C4-2B (cell line): ENCODE data around the gene CSH2.
"Not testable (repeated sequence)": the region's sequence is repeated elsewhere in the genome, so short reads cannot be mapped to it uniquely, and the experiment has no call there.

Experiments used
- CTCF ChIP-seq: fragments of 450-650 bp; conservative IDR thresholded peaks from 2 replicates; pipeline ENCODE4 v1.5.1; 2017; ENCODE audit warnings: mild to moderate bottlenecking
- ZFX ChIP-seq: fragments of 450-650 bp; IDR thresholded peaks from 2 replicates; pipeline ENCODE4 v1.6.1; 2017

- not testable (repeated sequence) for TF ChIP-seq CTCF, ZFX
Measured at GRCh38 chr17:63894021-63894420, 20.5 kb upstream of the CSH2 start.
